Ramos (cell line): ENCODE results near the gene NAIP.
"Not testable (repeated sequence)": the region's sequence is repeated elsewhere in the genome, so short reads cannot be mapped to it uniquely, and the experiment has no call there.

Experiments
- in situ Hi-C: fragments of 300-500 bp; cut with MboI; formaldehyde crosslinking; loops from one replicate; pipeline ENCODE4 v1.14.3; 2022; ENCODE audit warnings: low sequenced_read_pairs; ENCODE audit not compliant: unreplicated experiment

The NAIP gene

GRCh38 chr5:70925211-70925562 lies 100.0 kb downstream of the NAIP start:
- in situ Hi-C loops, result not testable (repeated sequence)
